ENCODE measurements around the gene ADNP2. TPM values are rescaled to one million over a fixed set of nuclear protein-coding genes. Genes with fewer than 3 reads are reported as not detected.
"Not testable (repeated sequence)": the region's sequence is repeated elsewhere in the genome, so short reads cannot be mapped to it uniquely, and the experiment has no call there.

ADNP2 gene
- total RNA-seq, 2 experiments from 2014 or later: 23.2 to 24.4 TPM

- Mint-ChIP-seq H3K4me1 (no peaks in the 10 kb centered on the region), H3K9me3 (peaks cover 5% of the 10 kb centered on the region), H3K27ac (no peak overlapping the region), H3K27me3 (peaks cover 4% of the 10 kb centered on the region), H3K4me3 (no peak overlapping the region), H3K36me3 (no peaks in the 10 kb centered on the region)
- no peak for DNase-seq
- POLR2A ChIA-PET: no interaction called here
- no peak for ATAC-seq (ENCODE audit: low read depth)
These were observed 54.1 kb downstream of the ADNP2 start for GRCh38 chr18:80163183-80163582.

- H3K36me3 Mint-ChIP-seq; H3K4me1 Mint-ChIP-seq; H3K9me3 Mint-ChIP-seq; H3K4me3 Mint-ChIP-seq; H3K27me3 Mint-ChIP-seq; ATAC-seq (ENCODE audit: low read depth); POLR2A ChIA-PET; H3K27ac Mint-ChIP-seq: not testable (repeated sequence)
- peak; percentile 0 for DNase-seq
These were observed 55.8 kb downstream of the ADNP2 start for GRCh38 chr18:80164727-80165355.

- Mint-ChIP-seq H3K27me3 (peaks cover 2% of the 10 kb centered on the region), H3K4me1 (no peaks in the 10 kb centered on the region), H3K36me3 (no peaks in the 10 kb centered on the region), H3K4me3 (no peak overlapping the region), H3K27ac (no peak overlapping the region), H3K9me3 (peaks cover 5% of the 10 kb centered on the region)
- POLR2A ChIA-PET: no interaction called here
- ATAC-seq (ENCODE audit: low read depth): no peak
- DNase-seq: peak; percentile 25
These were observed 57.2 kb downstream of the ADNP2 start for GRCh38 chr18:80166240-80166639.

GRCh38 chr18:80166725-80167124, 57.7 kb downstream of the ADNP2 start:
- no peak overlapping the region for H3K27ac Mint-ChIP-seq
- H3K36me3 Mint-ChIP-seq: no peaks in the 10 kb centered on the region
- peaks cover 5% of the 10 kb centered on the region for H3K9me3 Mint-ChIP-seq
- no peak overlapping the region for H3K4me3 Mint-ChIP-seq
- DNase-seq: peak; percentile 8
- H3K27me3 Mint-ChIP-seq: peaks cover 6% of the 10 kb centered on the region
- POLR2A ChIA-PET: no interaction called here
- no peaks in the 10 kb centered on the region for H3K4me1 Mint-ChIP-seq
- no peak for ATAC-seq (ENCODE audit: low read depth)

GRCh38 chr18:80167331-80167730, 58.3 kb downstream of the ADNP2 start:
- Mint-ChIP-seq H3K4me1 (no peaks in the 10 kb centered on the region), H3K4me3 (no peak overlapping the region)
- POLR2A ChIA-PET: no interaction called here

GRCh38 chr18:80167931-80168330, 58.9 kb downstream of the ADNP2 start:
- DNase-seq: peak; percentile 34
- peaks cover 5% of the 10 kb centered on the region for H3K9me3 Mint-ChIP-seq
- H3K27ac Mint-ChIP-seq: no peak overlapping the region
- POLR2A ChIA-PET: no interaction called here
- peaks cover 11% of the 10 kb centered on the region for H3K27me3 Mint-ChIP-seq
- no peaks in the 10 kb centered on the region for H3K4me1 Mint-ChIP-seq
- H3K4me3 Mint-ChIP-seq: no peak overlapping the region
- peak; percentile 49 for ATAC-seq (ENCODE audit: low read depth)
- H3K36me3 Mint-ChIP-seq: no peaks in the 10 kb centered on the region

More at GRCh38 chr18:80167331-80167730, 58.3 kb downstream of the ADNP2 start:
- peaks cover 6% of the 10 kb centered on the region for H3K27me3 Mint-ChIP-seq
- ATAC-seq (ENCODE audit: low read depth) (no peak), DNase-seq (peak; percentile 13)
- no peak overlapping the region for H3K27ac Mint-ChIP-seq
- H3K36me3 Mint-ChIP-seq: no peaks in the 10 kb centered on the region
- H3K9me3 Mint-ChIP-seq: peaks cover 5% of the 10 kb centered on the region

GRCh38 chr18:80168346-80168745, 59.3 kb downstream of the ADNP2 start:
- Mint-ChIP-seq H3K4me1 (no peaks in the 10 kb centered on the region), H3K36me3 (no peaks in the 10 kb centered on the region), H3K27me3 (peaks cover 15% of the 10 kb centered on the region), H3K27ac (no peak overlapping the region), H3K4me3 (no peak overlapping the region), H3K9me3 (peaks cover 5% of the 10 kb centered on the region)
- DNase-seq: no peak
- POLR2A ChIA-PET: no interaction called here
- ATAC-seq (ENCODE audit: low read depth): no peak

- ATAC-seq (ENCODE audit: low read depth) (no peak), DNase-seq (peak; percentile 15)
- H3K27ac Mint-ChIP-seq: no peak overlapping the region
- POLR2A ChIA-PET: no interaction called here
- H3K4me1 Mint-ChIP-seq: no peaks in the 10 kb centered on the region
- peaks cover 5% of the 10 kb centered on the region for H3K9me3 Mint-ChIP-seq
- H3K4me3 Mint-ChIP-seq: no peak overlapping the region
- no peaks in the 10 kb centered on the region for H3K36me3 Mint-ChIP-seq
- H3K27me3 Mint-ChIP-seq: peaks cover 15% of the 10 kb centered on the region
These were observed 59.9 kb downstream of the ADNP2 start for GRCh38 chr18:80168982-80169381.

- no peak overlapping the region for H3K27ac Mint-ChIP-seq
- H3K9me3 Mint-ChIP-seq: peaks cover 3% of the 10 kb centered on the region
- ATAC-seq (ENCODE audit: low read depth) (no peak), DNase-seq (no peak)
- no peaks in the 10 kb centered on the region for H3K4me1 Mint-ChIP-seq
- POLR2A ChIA-PET: no interaction called here
- peaks cover 15% of the 10 kb centered on the region for H3K27me3 Mint-ChIP-seq
- no peaks in the 10 kb centered on the region for H3K36me3 Mint-ChIP-seq
- H3K4me3 Mint-ChIP-seq: no peak overlapping the region
These were observed 60.5 kb downstream of the ADNP2 start for GRCh38 chr18:80169607-80170006.

- no peak for ATAC-seq (ENCODE audit: low read depth)
- H3K4me3 Mint-ChIP-seq: no peak overlapping the region
- POLR2A ChIA-PET: no interaction called here
- H3K4me1 Mint-ChIP-seq: peaks cover 6% of the 10 kb centered on the region
- no peak overlapping the region for H3K27ac Mint-ChIP-seq
- H3K36me3 Mint-ChIP-seq: no peaks in the 10 kb centered on the region
- H3K27me3 Mint-ChIP-seq: peaks cover 23% of the 10 kb centered on the region
- DNase-seq: no peak
- H3K9me3 Mint-ChIP-seq: no peaks in the 10 kb centered on the region
These were observed 61.5 kb downstream of the ADNP2 start for GRCh38 chr18:80170395-80171053.

- Mint-ChIP-seq H3K27me3 (peaks cover 24% of the 10 kb centered on the region), H3K36me3 (no peaks in the 10 kb centered on the region), H3K9me3 (no peaks in the 10 kb centered on the region), H3K4me3 (no peak overlapping the region), H3K4me1 (peaks cover 12% of the 10 kb centered on the region), H3K27ac (no peak overlapping the region)
- POLR2A ChIA-PET: no interaction called here
- no peak for ATAC-seq (ENCODE audit: low read depth)
- DNase-seq: peak; percentile 76
These were observed 62.2 kb downstream of the ADNP2 start for GRCh38 chr18:80171054-80171872.

GRCh38 chr18:80172056-80172455, 63.0 kb downstream of the ADNP2 start:
- Mint-ChIP-seq H3K36me3 (no peaks in the 10 kb centered on the region), H3K9me3 (no peaks in the 10 kb centered on the region), H3K27me3 (peaks cover 26% of the 10 kb centered on the region), H3K4me1 (peaks cover 14% of the 10 kb centered on the region), H3K4me3 (no peak overlapping the region), H3K27ac (no peak overlapping the region)
- POLR2A ChIA-PET: no interaction called here
- ATAC-seq (ENCODE audit: low read depth) (no peak), DNase-seq (no peak)

- Mint-ChIP-seq H3K4me3 (no peak overlapping the region), H3K4me1 (peaks cover 14% of the 10 kb centered on the region), H3K9me3 (no peaks in the 10 kb centered on the region), H3K27ac (no peak overlapping the region), H3K27me3 (peaks cover 27% of the 10 kb centered on the region), H3K36me3 (no peaks in the 10 kb centered on the region)
- no peak for ATAC-seq (ENCODE audit: low read depth)
- POLR2A ChIA-PET: no interaction called here
- DNase-seq: no peak
These were observed 64.0 kb downstream of the ADNP2 start for GRCh38 chr18:80173060-80173459.

All from activated naive CD8-positive, alpha-beta T cell treated with anti-CD3 and anti-CD28 coated beads, Interleukin-2, amount 10 ng/mL, durations not matched to agents 7 days and 5 days (primary cell).